MV-4-11 (cell line): ENCODE measurements around the gene NR1I2.
A peak's percentile ranks its signal among the peaks of the same experiment; 100 is the strongest.

Experiments used
- DNase-seq: peaks from one replicate; lab custom pipeline; 2025; lab: John Stamatoyannopoulos, UW

The NR1I2 gene

GRCh38 chr3:119779731-119780383 is 2.0 kb upstream of the NR1I2 start:
- DNase-seq: peak; percentile 7

- no peak for DNase-seq
These were observed 559 bp downstream of the NR1I2 start for GRCh38 chr3:119782460-119782859.

- peak; percentile 28 for DNase-seq
These were observed 1.4 kb downstream of the NR1I2 start for GRCh38 chr3:119783255-119783654.

- peak; percentile 90 for DNase-seq
These were observed 2.0 kb downstream of the NR1I2 start for GRCh38 chr3:119783883-119784282.

- no peak for DNase-seq
These were observed 4.5 kb downstream of the NR1I2 start for GRCh38 chr3:119786409-119786808.

- no peak for DNase-seq
These were observed 8.5 kb downstream of the NR1I2 start for GRCh38 chr3:119790369-119790768.

- no peak for DNase-seq
These were observed 10.4 kb downstream of the NR1I2 start for GRCh38 chr3:119792270-119792669.

GRCh38 chr3:119794401-119794800 is 12.5 kb downstream of the NR1I2 start:
- DNase-seq: no peak

- peak; percentile 73 for DNase-seq
These were observed 13.2 kb downstream of the NR1I2 start for GRCh38 chr3:119794971-119795612.

- DNase-seq: no peak
These were observed 13.9 kb downstream of the NR1I2 start for GRCh38 chr3:119795849-119796248.

- no peak for DNase-seq
These were observed 14.5 kb downstream of the NR1I2 start for GRCh38 chr3:119796368-119796767.

GRCh38 chr3:119796785-119797184 is 14.9 kb downstream of the NR1I2 start:
- no peak for DNase-seq

GRCh38 chr3:119800844-119801243 is 18.9 kb downstream of the NR1I2 start:
- no peak for DNase-seq

- DNase-seq: no peak
These were observed 26.3 kb downstream of the NR1I2 start for GRCh38 chr3:119808244-119808643.

- no peak for DNase-seq
These were observed 26.9 kb downstream of the NR1I2 start for GRCh38 chr3:119808843-119809242.

GRCh38 chr3:119809249-119810017 is 27.5 kb downstream of the NR1I2 start:
- peak; percentile 40 for DNase-seq

GRCh38 chr3:119810018-119810435 is 28.1 kb downstream of the NR1I2 start:
- peak; percentile 56 for DNase-seq

GRCh38 chr3:119812491-119813058 is 30.7 kb downstream of the NR1I2 start:
- no peak for DNase-seq

GRCh38 chr3:119815716-119816115 is 33.8 kb downstream of the NR1I2 start:
- no peak for DNase-seq

- DNase-seq: no peak
These were observed 35.2 kb downstream of the NR1I2 start for GRCh38 chr3:119817071-119817470.

GRCh38 chr3:119817583-119818363 is 35.9 kb downstream of the NR1I2 start:
- DNase-seq: no peak

GRCh38 chr3:119818937-119819336 is 37.0 kb downstream of the NR1I2 start:
- no peak for DNase-seq
